HT1080 (cell line): Measurements from ENCODE around the gene SPOCK1. TPM values are rescaled to one million over a fixed set of nuclear protein-coding genes. Genes with fewer than 3 reads are reported as not detected.
A peak's percentile ranks its signal among the peaks of the same experiment; 100 is the strongest.
"Not testable (repeated sequence)": the region's sequence is repeated elsewhere in the genome, so short reads cannot be mapped to it uniquely, and the experiment has no call there.

Experiments used
- DNase-seq: peaks from one replicate; pipeline ENCODE4 v3.0.0-alpha.2; 2015; ENCODE audit warnings: low read depth
- small RNA-seq: library from RNA; depleted of rRNA; stranded (forward); fragments of <200 nt; gene quantifications from one replicate; pipeline ENCODE3, GENCODE V24; 2014
- total RNA-seq: library from RNA; depleted of rRNA; stranded (reverse); fragments of >200 nt; shearing (Covaris generic); gene quantifications from 2 replicates; pipeline ENCODE4 v1.2.3, GENCODE V29; 2014; rRNA removed

The SPOCK1 gene
- total RNA-seq, 1 experiment from 2014 or later, result 21.7 TPM

- no peak for DNase-seq
Measured at GRCh38 chr5:136981936-136982335, 517.2 kb downstream of the SPOCK1 start.

DNA sequence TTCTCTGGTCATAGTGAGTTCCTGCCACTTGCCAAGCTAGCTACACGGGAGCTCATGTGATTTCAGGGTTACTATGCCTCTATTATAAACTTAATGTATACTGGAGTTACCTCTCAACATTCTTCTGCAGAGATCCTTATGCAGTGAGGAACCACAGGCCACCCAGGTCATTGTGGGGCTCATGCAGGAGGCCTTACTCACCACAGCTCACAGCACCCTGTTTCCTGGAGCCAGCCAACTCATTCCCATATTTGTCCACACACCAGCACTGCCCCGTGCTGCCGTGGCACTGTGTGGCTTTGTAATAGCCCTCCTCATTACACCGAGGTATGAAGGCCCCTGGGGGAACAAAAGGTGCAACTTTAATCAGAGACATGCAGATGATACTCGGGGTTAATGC, 520.0 kb downstream of the SPOCK1 start:
- peak; percentile 83 for DNase-seq

DNA sequence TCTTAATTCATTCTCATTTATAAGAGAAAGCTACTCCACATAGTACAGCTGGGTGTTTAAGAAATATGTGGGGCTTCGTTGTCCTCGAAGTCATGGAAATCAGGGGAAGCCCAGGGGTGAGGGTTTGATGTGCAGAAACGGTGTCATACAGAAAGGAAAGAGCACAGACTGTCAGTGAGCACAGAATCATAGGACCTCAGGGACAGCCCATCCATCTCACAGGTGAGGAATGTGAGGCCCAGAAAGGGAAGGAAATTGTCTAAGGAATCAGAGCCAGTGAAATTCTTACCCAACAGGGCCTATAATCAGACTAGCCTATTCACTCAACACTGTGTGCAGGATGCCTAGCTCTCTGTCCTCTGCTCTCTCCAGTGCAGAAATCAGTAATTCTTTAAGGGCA, 535.6 kb downstream of the SPOCK1 start:
- no peak for DNase-seq

GRCh38 chr5:136957428-136957827, 541.7 kb downstream of the SPOCK1 start:
- DNase-seq, result peak; percentile 35

- DNase-seq, result not testable (repeated sequence)
Measured at GRCh38 chr5:136954142-136954541, 545.0 kb downstream of the SPOCK1 start.

- DNase-seq, result not testable (repeated sequence)
Measured at GRCh38 chr5:136953346-136954069, 545.6 kb downstream of the SPOCK1 start.

DNA sequence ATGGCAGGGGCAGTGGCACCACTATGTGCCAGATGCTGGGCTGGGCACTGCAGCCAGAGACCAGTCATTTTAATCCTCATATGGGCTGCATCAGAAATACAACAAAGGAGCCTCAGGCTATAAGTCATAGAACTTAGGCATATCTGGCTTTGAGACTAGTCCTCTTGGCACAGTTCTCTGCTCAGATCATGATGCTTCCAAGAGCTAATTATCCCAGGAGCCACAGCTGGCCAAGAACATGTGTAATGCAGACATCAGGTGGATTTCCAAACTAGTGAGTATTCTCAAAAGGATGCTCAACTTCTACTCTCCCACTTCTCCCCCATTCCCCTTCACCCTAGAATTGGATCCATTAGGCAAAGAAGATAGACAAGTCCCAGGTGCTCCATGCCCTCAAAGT, 571.6 kb downstream of the SPOCK1 start:
- no peak for DNase-seq

GRCh38 chr5:136926073-136926472, 573.1 kb downstream of the SPOCK1 start:
- no peak for DNase-seq

Small RNA genes lying within 50 kb of the gene (small RNA-seq; reads per million reads assigned to genes)
- not detected for gene RNA5SP193

Other genes with a start within 250 kb of the SPOCK1 start
- gene KLHL3, start 236.8 kb upstream of the SPOCK1 start, total RNA-seq, result 0.42 and 0.47 TPM in 2 replicates